HG02885 (cell line): ENCODE measurements around the gene KCNK13.

Source experiments
- ATAC-seq: cut with Tn5 transposase; IDR thresholded peaks from one replicate; pipeline ENCODE4 v1.9.1; 2021; ENCODE audit warnings: mild to moderate bottlenecking; ENCODE audit not compliant: unreplicated experiment, poor library complexity

Gene KCNK13

GRCh38 chr14:90116444-90116843, 54.6 kb downstream of the KCNK13 start:
- ATAC-seq = no peak

GRCh38 chr14:90118027-90118426, 56.2 kb downstream of the KCNK13 start:
- no peak for ATAC-seq

- no peak for ATAC-seq
Observed at GRCh38 chr14:90126260-90126659, 64.5 kb downstream of the KCNK13 start.

- no peak for ATAC-seq
Observed at GRCh38 chr14:90132821-90133570, 71.2 kb downstream of the KCNK13 start.

GRCh38 chr14:90136904-90137303, 75.1 kb downstream of the KCNK13 start:
- no peak for ATAC-seq

- ATAC-seq = no peak
Observed at GRCh38 chr14:90137807-90138206, 76.0 kb downstream of the KCNK13 start.

- ATAC-seq = no peak
Observed at GRCh38 chr14:90139199-90139598, 77.4 kb downstream of the KCNK13 start.

- no peak for ATAC-seq
Observed at GRCh38 chr14:90140298-90140955, 78.6 kb downstream of the KCNK13 start.

GRCh38 chr14:90140956-90141316, 79.1 kb downstream of the KCNK13 start:
- ATAC-seq = no peak

- ATAC-seq = no peak
Observed at GRCh38 chr14:90153429-90153828, 91.6 kb downstream of the KCNK13 start.

GRCh38 chr14:90154110-90154509, 92.3 kb downstream of the KCNK13 start:
- ATAC-seq = no peak

- ATAC-seq = no peak
Observed at GRCh38 chr14:90159146-90159545, 97.4 kb downstream of the KCNK13 start.

GRCh38 chr14:90159688-90160087, 97.9 kb downstream of the KCNK13 start:
- ATAC-seq = no peak

- no peak for ATAC-seq
Observed at GRCh38 chr14:90161129-90161528, 99.3 kb downstream of the KCNK13 start.

GRCh38 chr14:90168425-90169105, 106.8 kb downstream of the KCNK13 start:
- ATAC-seq = no peak

- ATAC-seq = no peak
Observed at GRCh38 chr14:90175631-90176030, 113.8 kb downstream of the KCNK13 start.

GRCh38 chr14:90177539-90178189, 115.9 kb downstream of the KCNK13 start:
- ATAC-seq = no peak

- ATAC-seq = no peak
Observed at GRCh38 chr14:90179357-90179756, 117.6 kb downstream of the KCNK13 start.

- no peak for ATAC-seq
Observed at GRCh38 chr14:90179809-90180779, 118.3 kb downstream of the KCNK13 start.

- no peak for ATAC-seq
Observed at GRCh38 chr14:90184094-90184493, 122.3 kb downstream of the KCNK13 start.
